Stomach (tissue), 4 donors: ENCODE results near the gene SMAD7.

Experiments
- CTCF ChIP-seq, 7 experiments: fragments of 450-650 bp in 4 of 7; fragments of 200-600 bp in 3 of 7; sonication (generic) in 3 of 7; IDR thresholded peaks; one replicate each; pipeline ENCODE4 v1.5.1; 2016 to 2019; ENCODE audit warnings: antibody characterized with exemption in 7 of 7, control low read depth in 2 of 7, mild to moderate bottlenecking in 1 of 7
- EP300 ChIP-seq: sonication (generic); formaldehyde crosslinking; IDR thresholded peaks from one replicate; pipeline ENCODE4 v1.6.1; 2017; ENCODE audit warnings: antibody characterized with exemption
- POLR2A ChIP-seq, 4 donors: fragments of 450-650 bp; IDR thresholded peaks; one replicate each; pipeline ENCODE4 v1.6.1; 2016; ENCODE audit warnings: antibody characterized with exemption in 4 of 4, control low read depth in 2 of 4, mild to moderate bottlenecking in 1 of 4, moderate library complexity in 1 of 4
- POLR2AphosphoS5 ChIP-seq, 3 donors: sonication (generic); formaldehyde crosslinking; IDR thresholded peaks; one replicate each; pipeline ENCODE4 v1.6.1; 2016; ENCODE audit warnings: antibody characterized with exemption in 3 of 3

- TF ChIP-seq CTCF (IDR thresholded peaks at IDR 0.05), result no peak
- TF ChIP-seq POLR2AphosphoS5 (IDR thresholded peaks at IDR 0.05), result no peak
- TF ChIP-seq POLR2A (IDR thresholded peaks at IDR 0.05), result no peak
- no peak for TF ChIP-seq EP300
Measured at GRCh38 chr18:48871391-48872166, 79.2 kb downstream of the SMAD7 start.
